Measurements from ENCODE around the gene CCDC106.

CCDC106 gene

DNA sequence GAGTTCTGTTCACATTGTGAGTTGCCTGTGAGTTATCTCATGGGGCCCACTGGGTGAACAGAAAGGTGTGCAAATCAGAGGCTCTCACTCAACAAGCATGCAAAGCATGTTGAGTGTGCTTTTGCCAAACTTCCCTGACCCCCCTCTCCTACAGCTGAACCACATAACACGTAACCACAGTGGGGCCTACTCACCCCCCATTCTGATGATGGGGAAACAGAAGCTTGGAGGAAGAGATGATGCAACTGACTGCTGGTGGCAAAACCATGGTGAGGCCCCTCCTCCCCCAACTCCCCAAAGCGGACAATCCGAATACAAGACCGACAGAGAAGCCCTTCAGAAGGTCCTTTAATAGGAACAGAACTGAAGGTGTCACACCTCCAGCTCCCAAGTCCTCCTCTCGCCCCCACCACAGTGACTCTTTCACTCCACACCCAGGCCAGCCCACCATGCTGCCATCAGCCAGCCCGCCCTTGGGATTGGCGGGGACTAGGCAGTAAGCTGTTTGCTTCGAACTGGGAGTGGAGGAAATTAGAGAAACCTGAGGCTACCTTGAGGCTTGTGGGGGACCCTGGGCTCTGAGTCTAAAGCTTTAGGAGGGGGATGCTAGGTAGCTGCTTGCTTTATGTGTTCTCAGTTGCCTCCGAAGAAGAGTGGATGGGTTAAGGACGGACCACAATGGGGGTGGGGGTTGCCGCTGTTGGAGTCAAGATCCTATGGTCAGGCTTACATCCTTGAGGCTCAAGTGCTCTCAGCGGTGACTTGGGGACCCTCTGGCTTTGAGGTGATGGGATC lies 27.4 kb upstream of the CCDC106 start:
- H3K4me3 ChIP-seq (ENCODE audit: low read length) = no peak overlapping the region
- TF ChIP-seq, protein P1, sequence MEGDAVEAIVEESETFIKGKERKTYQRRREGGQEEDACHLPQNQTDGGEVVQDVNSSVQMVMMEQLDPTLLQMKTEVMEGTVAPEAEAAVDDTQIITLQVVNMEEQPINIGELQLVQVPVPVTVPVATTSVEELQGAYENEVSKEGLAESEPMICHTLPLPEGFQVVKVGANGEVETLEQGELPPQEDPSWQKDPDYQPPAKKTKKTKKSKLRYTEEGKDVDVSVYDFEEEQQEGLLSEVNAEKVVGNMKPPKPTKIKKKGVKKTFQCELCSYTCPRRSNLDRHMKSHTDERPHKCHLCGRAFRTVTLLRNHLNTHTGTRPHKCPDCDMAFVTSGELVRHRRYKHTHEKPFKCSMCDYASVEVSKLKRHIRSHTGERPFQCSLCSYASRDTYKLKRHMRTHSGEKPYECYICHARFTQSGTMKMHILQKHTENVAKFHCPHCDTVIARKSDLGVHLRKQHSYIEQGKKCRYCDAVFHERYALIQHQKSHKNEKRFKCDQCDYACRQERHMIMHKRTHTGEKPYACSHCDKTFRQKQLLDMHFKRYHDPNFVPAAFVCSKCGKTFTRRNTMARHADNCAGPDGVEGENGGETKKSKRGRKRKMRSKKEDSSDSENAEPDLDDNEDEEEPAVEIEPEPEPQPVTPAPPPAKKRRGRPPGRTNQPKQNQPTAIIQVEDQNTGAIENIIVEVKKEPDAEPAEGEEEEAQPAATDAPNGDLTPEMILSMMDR (conservative IDR thresholded peaks at IDR 0.05; ENCODE audit: low read depth, low read length) = no peak
- DNase-seq (ENCODE audit: low read depth) = no peak

DNA sequence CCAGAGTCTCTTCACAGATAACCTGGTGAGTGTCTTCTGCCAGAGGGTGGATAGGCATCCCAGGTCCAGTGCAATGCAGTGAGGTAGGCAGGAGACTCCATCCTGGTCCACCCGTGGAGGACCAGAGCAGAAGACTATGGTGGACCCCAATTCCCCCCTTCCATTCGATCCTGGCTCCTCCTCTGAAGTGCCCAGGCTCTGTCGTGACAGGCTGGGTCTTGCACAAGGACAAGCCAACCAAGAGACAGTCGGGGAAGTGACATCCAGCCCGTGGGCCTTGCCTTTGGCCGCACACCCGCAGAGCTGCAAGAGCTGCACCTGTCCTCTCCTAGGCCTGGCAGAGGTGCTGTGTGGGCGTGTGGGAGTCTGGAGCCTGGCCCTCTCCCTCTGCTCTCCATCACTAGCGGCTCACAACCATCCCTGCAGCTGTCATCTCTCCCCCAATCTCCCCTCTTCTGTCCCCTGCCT lies 26.8 kb upstream of the CCDC106 start:
- no peak overlapping the region for H3K4me3 ChIP-seq (ENCODE audit: low read length)
- DNase-seq (ENCODE audit: low read depth) = no peak
- TF ChIP-seq, protein P1 (conservative IDR thresholded peaks at IDR 0.05; ENCODE audit: low read depth, low read length) = no peak

GRCh38 chr19:55621673-55622231 lies 26.3 kb upstream of the CCDC106 start:
- TF ChIP-seq, protein P1 (conservative IDR thresholded peaks at IDR 0.05; ENCODE audit: low read depth, low read length) = no peak
- DNase-seq (ENCODE audit: low read depth) = no peak
- no peak overlapping the region for H3K4me3 ChIP-seq (ENCODE audit: low read length)

- no peak for DNase-seq (ENCODE audit: low read depth)
- no peak overlapping the region for H3K4me3 ChIP-seq (ENCODE audit: low read length)
- TF ChIP-seq, protein P1 (conservative IDR thresholded peaks at IDR 0.05; ENCODE audit: low read depth, low read length) = no peak
Observed at GRCh38 chr19:55622242-55622969, 25.6 kb upstream of the CCDC106 start.

GRCh38 chr19:55623130-55623529 lies 24.9 kb upstream of the CCDC106 start:
- TF ChIP-seq, protein P1 (conservative IDR thresholded peaks at IDR 0.05; ENCODE audit: low read depth, low read length) = no peak
- DNase-seq (ENCODE audit: low read depth) = no peak

DNA sequence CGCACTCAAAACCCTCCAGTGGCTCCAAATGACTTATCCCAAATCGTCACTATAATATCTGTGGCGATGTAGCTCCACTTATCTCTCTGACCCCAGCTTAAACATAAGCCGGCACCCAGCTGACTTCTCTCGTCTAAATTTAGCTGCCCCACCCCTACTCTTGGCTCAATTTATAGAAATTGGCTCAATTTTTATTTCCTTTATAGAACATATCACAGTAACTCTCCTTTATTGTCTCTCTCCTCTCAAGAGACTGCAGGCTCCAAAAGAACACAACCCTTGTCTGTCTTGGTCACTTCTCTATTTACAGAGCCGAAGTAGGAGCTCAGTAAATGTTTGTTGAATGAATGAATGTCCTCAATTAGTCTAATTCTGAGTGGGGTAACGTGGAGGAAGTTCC lies 24.5 kb upstream of the CCDC106 start:
- H3K4me3 ChIP-seq (ENCODE audit: low read length) = peak overlapping the region; percentile 40
- no peak for DNase-seq (ENCODE audit: low read depth)
- TF ChIP-seq, protein P1 (conservative IDR thresholded peaks at IDR 0.05; ENCODE audit: low read depth, low read length) = no peak

More at GRCh38 chr19:55623130-55623529, 24.9 kb upstream of the CCDC106 start:
- no peak overlapping the region for H3K4me3 ChIP-seq (ENCODE audit: low read length)
